SJSA1 (cell line): ENCODE results near the gene GNG10. TPM values are rescaled to one million over a fixed set of nuclear protein-coding genes. Genes with fewer than 3 reads are reported as not detected.
A peak's percentile ranks its signal among the peaks of the same experiment; 100 is the strongest.
"Not testable (repeated sequence)": the region's sequence is repeated elsewhere in the genome, so short reads cannot be mapped to it uniquely, and the experiment has no call there.

Experiments used
- DNase-seq, 2 experiments: peaks; one replicate each; pipeline ENCODE4 v3.0.0-alpha.2; 2015 to 2020; ENCODE audit warnings: low spot score in 2 of 2, low read depth in 1 of 2
- H3K27ac ChIP-seq: fragments of 250-450 bp; sonication (Bioruptor Pico); 2 replicates; pipeline ENCODE4 v1.5.1; 2020; ENCODE audit warnings: mild to moderate bottlenecking, moderate library complexity
- H3K27me3 ChIP-seq: fragments of 250-450 bp; sonication (Bioruptor Pico); replicated peaks from 2 replicates; pipeline ENCODE4 v1.5.1; 2020; ENCODE audit warnings: mild to moderate bottlenecking, moderate library complexity
- H3K36me3 ChIP-seq: fragments of 250-450 bp; sonication (Bioruptor Pico); 2 replicates; pipeline ENCODE4 v1.5.1; 2020; ENCODE audit warnings: mild to moderate bottlenecking
- H3K4me1 ChIP-seq: fragments of 250-450 bp; sonication (Bioruptor Pico); replicated peaks from 2 replicates; pipeline ENCODE4 v1.6.1; 2021; ENCODE audit warnings: mild to moderate bottlenecking
- H3K4me3 ChIP-seq: fragments of 250-450 bp; sonication (Bioruptor Pico); 2 replicates; pipeline ENCODE4 v1.5.1; 2020; ENCODE audit warnings: mild to moderate bottlenecking
- H3K9me3 ChIP-seq: fragments of 250-450 bp; sonication (Bioruptor Pico); replicated peaks from 2 replicates; pipeline ENCODE4 v1.5.1; 2020; ENCODE audit warnings: mild to moderate bottlenecking
- total RNA-seq: library from RNA; depleted of rRNA; stranded (reverse); fragments of >200 nt; shearing (Covaris generic); gene quantifications from 2 replicates; pipeline ENCODE4 v1.2.3, GENCODE V29; 2014

GNG10 gene
- total RNA-seq, 1 experiment from 2014 or later: 117 TPM

- peaks cover 9% of the 10 kb centered on the region for H3K36me3 ChIP-seq
- no peaks in the 10 kb centered on the region for H3K27me3 ChIP-seq
- no peaks in the 10 kb centered on the region for H3K9me3 ChIP-seq
- H3K4me3 ChIP-seq: peak overlapping the region; percentile 89
- DNase-seq: peak in 1 of 2 experiments; percentile 18
- H3K27ac ChIP-seq: no peak overlapping the region
- peaks cover 14% of the 10 kb centered on the region for H3K4me1 ChIP-seq
Observed at GRCh38 chr9:111662576-111663300, 1.3 kb downstream of the GNG10 start.

- Histone ChIP-seq H3K4me3 (no peak overlapping the region), H3K4me1 (peaks cover 14% of the 10 kb centered on the region), H3K27me3 (no peaks in the 10 kb centered on the region), H3K36me3 (peaks cover 9% of the 10 kb centered on the region), H3K27ac (no peak overlapping the region), H3K9me3 (no peaks in the 10 kb centered on the region)
- DNase-seq: no peak
Observed at GRCh38 chr9:111663301-111663823, 2.0 kb downstream of the GNG10 start.

- Histone ChIP-seq H3K4me1 (no peaks in the 10 kb centered on the region), H3K4me3 (no peak overlapping the region), H3K27me3 (no peaks in the 10 kb centered on the region), H3K36me3 (peaks cover 19% of the 10 kb centered on the region), H3K27ac (no peak overlapping the region), H3K9me3 (no peaks in the 10 kb centered on the region)
- no peak for DNase-seq
Observed at GRCh38 chr9:111668026-111668573, 6.7 kb downstream of the GNG10 start.

GRCh38 chr9:111668601-111669000 is 7.2 kb downstream of the GNG10 start:
- not testable (repeated sequence) for DNase-seq, H3K4me3 ChIP-seq, H3K27ac ChIP-seq, H3K9me3 ChIP-seq, H3K27me3 ChIP-seq, H3K4me1 ChIP-seq
- H3K36me3 ChIP-seq: peaks cover 22% of the 10 kb centered on the region

GRCh38 chr9:111674319-111674718 is 12.9 kb downstream of the GNG10 start:
- Histone ChIP-seq H3K9me3 (no peaks in the 10 kb centered on the region), H3K27me3 (no peaks in the 10 kb centered on the region), H3K4me1 (no peaks in the 10 kb centered on the region), H3K36me3 (peaks cover 10% of the 10 kb centered on the region), H3K4me3 (no peak overlapping the region), H3K27ac (no peak overlapping the region)
- DNase-seq: no peak

- Histone ChIP-seq H3K9me3 (no peaks in the 10 kb centered on the region), H3K27me3 (no peaks in the 10 kb centered on the region), H3K4me1 (no peaks in the 10 kb centered on the region), H3K36me3 (peaks cover 15% of the 10 kb centered on the region), H3K27ac (no peak overlapping the region), H3K4me3 (no peak overlapping the region)
- no peak for DNase-seq
Observed at GRCh38 chr9:111676116-111676515, 14.7 kb downstream of the GNG10 start.

GRCh38 chr9:111678293-111678692 is 16.9 kb downstream of the GNG10 start:
- H3K9me3 ChIP-seq: no peaks in the 10 kb centered on the region
- no peak for DNase-seq
- H3K4me3 ChIP-seq: no peak overlapping the region
- H3K27ac ChIP-seq: no peak overlapping the region
- no peaks in the 10 kb centered on the region for H3K4me1 ChIP-seq
- H3K27me3 ChIP-seq: no peaks in the 10 kb centered on the region
- H3K36me3 ChIP-seq: peaks cover 15% of the 10 kb centered on the region

- H3K9me3 ChIP-seq: no peaks in the 10 kb centered on the region
- no peak overlapping the region for H3K27ac ChIP-seq
- no peaks in the 10 kb centered on the region for H3K4me1 ChIP-seq
- peaks cover 11% of the 10 kb centered on the region for H3K36me3 ChIP-seq
- H3K27me3 ChIP-seq: no peaks in the 10 kb centered on the region
- no peak for DNase-seq
- H3K4me3 ChIP-seq: no peak overlapping the region
Observed at GRCh38 chr9:111679199-111679598, 17.8 kb downstream of the GNG10 start.

GRCh38 chr9:111683392-111683791 is 22.0 kb downstream of the GNG10 start:
- no peak for DNase-seq

GRCh38 chr9:111691672-111692329 is 30.4 kb downstream of the GNG10 start:
- DNase-seq: peak in 1 of 2 experiments; percentile 14
- no peak overlapping the region for H3K27ac ChIP-seq
- H3K4me1 ChIP-seq: no peaks in the 10 kb centered on the region
- H3K4me3 ChIP-seq: no peak overlapping the region
- no peaks in the 10 kb centered on the region for H3K36me3 ChIP-seq
- no peaks in the 10 kb centered on the region for H3K9me3 ChIP-seq
- no peaks in the 10 kb centered on the region for H3K27me3 ChIP-seq

More at GRCh38 chr9:111683392-111683791, 22.0 kb downstream of the GNG10 start:
- no peaks in the 10 kb centered on the region for H3K27me3 ChIP-seq
- peaks cover 7% of the 10 kb centered on the region; the same call in 1 of the 2 replicates for H3K36me3 ChIP-seq
- H3K27ac ChIP-seq: no peak overlapping the region
- H3K4me1 ChIP-seq: no peaks in the 10 kb centered on the region
- no peaks in the 10 kb centered on the region for H3K9me3 ChIP-seq
- H3K4me3 ChIP-seq: no peak overlapping the region

GRCh38 chr9:111696796-111697195 is 35.4 kb downstream of the GNG10 start:
- Histone ChIP-seq H3K36me3 (no peaks in the 10 kb centered on the region), H3K27ac (no peak overlapping the region), H3K4me3 (no peak overlapping the region), H3K9me3 (no peaks in the 10 kb centered on the region), H3K27me3 (no peaks in the 10 kb centered on the region), H3K4me1 (no peaks in the 10 kb centered on the region)
- no peak for DNase-seq

GRCh38 chr9:111700776-111701175 is 39.4 kb downstream of the GNG10 start:
- DNase-seq: no peak
- H3K27ac ChIP-seq: no peak overlapping the region

GRCh38 chr9:111704503-111704902 is 43.1 kb downstream of the GNG10 start:
- no peaks in the 10 kb centered on the region for H3K4me1 ChIP-seq
- no peak overlapping the region for H3K4me3 ChIP-seq
- no peak for DNase-seq
- no peaks in the 10 kb centered on the region for H3K9me3 ChIP-seq
- no peaks in the 10 kb centered on the region for H3K27me3 ChIP-seq
- H3K27ac ChIP-seq: no peak overlapping the region
- no peaks in the 10 kb centered on the region for H3K36me3 ChIP-seq

More at GRCh38 chr9:111700776-111701175, 39.4 kb downstream of the GNG10 start:
- Histone ChIP-seq H3K4me3 (no peak overlapping the region), H3K36me3 (no peaks in the 10 kb centered on the region), H3K4me1 (no peaks in the 10 kb centered on the region), H3K27me3 (no peaks in the 10 kb centered on the region), H3K9me3 (no peaks in the 10 kb centered on the region)

- Histone ChIP-seq H3K4me3 (no peak overlapping the region), H3K36me3 (no peaks in the 10 kb centered on the region), H3K4me1 (no peaks in the 10 kb centered on the region), H3K27ac (no peak overlapping the region), H3K9me3 (no peaks in the 10 kb centered on the region), H3K27me3 (no peaks in the 10 kb centered on the region)
- DNase-seq: no peak
Observed at GRCh38 chr9:111711548-111711947, 50.1 kb downstream of the GNG10 start.
